ENCODE measurements around the gene TSC22D4. TPM values are rescaled to one million over a fixed set of nuclear protein-coding genes. Genes with fewer than 3 reads are reported as not detected.
"Not testable (repeated sequence)": the region's sequence is repeated elsewhere in the genome, so short reads cannot be mapped to it uniquely, and the experiment has no call there.

Gene TSC22D4
- total RNA-seq, 3 donors from 2014 or later (not counting 1 experiment from before 2014, with no cell fraction given) = 140 to 173 (median 168) TPM

GRCh38 chr7:100504887-100505611, 26.0 kb upstream of the TSC22D4 start:
- Histone ChIP-seq H3K4me3 (ENCODE audit: low read length) (no peak overlapping the region), H3K36me3 (ENCODE audit: control insufficient read depth, insufficient read depth, low read length) (no peaks in the 10 kb centered on the region), H3K4me1 (ENCODE audit: control insufficient read depth, insufficient read depth, low read length) (no peaks in the 10 kb centered on the region), H3K27me3 (ENCODE audit: control insufficient read depth, insufficient read depth, low read length) (no peaks in the 10 kb centered on the region), H3K9me3 (ENCODE audit: control insufficient read depth, insufficient read depth, low read length) (no peaks in the 10 kb centered on the region), H3K27ac (ENCODE audit: low read length) (no peak overlapping the region)
- Mint-ChIP-seq H3K27ac (no peak overlapping the region), H3K9me3 (no peaks in the 10 kb centered on the region), H3K36me3 (no peaks in the 10 kb centered on the region), H3K4me3 (no peak overlapping the region), H3K4me1 (no peaks in the 10 kb centered on the region), H3K27me3 (ENCODE audit: low read depth in 2 of 2) (peaks cover 15 to 16% of the 10 kb centered on the region in 2 donors)
- TF ChIP-seq, protein P1, sequence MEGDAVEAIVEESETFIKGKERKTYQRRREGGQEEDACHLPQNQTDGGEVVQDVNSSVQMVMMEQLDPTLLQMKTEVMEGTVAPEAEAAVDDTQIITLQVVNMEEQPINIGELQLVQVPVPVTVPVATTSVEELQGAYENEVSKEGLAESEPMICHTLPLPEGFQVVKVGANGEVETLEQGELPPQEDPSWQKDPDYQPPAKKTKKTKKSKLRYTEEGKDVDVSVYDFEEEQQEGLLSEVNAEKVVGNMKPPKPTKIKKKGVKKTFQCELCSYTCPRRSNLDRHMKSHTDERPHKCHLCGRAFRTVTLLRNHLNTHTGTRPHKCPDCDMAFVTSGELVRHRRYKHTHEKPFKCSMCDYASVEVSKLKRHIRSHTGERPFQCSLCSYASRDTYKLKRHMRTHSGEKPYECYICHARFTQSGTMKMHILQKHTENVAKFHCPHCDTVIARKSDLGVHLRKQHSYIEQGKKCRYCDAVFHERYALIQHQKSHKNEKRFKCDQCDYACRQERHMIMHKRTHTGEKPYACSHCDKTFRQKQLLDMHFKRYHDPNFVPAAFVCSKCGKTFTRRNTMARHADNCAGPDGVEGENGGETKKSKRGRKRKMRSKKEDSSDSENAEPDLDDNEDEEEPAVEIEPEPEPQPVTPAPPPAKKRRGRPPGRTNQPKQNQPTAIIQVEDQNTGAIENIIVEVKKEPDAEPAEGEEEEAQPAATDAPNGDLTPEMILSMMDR (IDR thresholded peaks at IDR 0.05) = no peak
- ATAC-seq (no peak), DNase-seq (no peak)
- 92% methylated on average over 7 of the region's 9 CpGs for WGBS (ENCODE audit: insufficient coverage)
- intact Hi-C loops (cut with micrococcal nuclease) = no loop called here

DNA sequence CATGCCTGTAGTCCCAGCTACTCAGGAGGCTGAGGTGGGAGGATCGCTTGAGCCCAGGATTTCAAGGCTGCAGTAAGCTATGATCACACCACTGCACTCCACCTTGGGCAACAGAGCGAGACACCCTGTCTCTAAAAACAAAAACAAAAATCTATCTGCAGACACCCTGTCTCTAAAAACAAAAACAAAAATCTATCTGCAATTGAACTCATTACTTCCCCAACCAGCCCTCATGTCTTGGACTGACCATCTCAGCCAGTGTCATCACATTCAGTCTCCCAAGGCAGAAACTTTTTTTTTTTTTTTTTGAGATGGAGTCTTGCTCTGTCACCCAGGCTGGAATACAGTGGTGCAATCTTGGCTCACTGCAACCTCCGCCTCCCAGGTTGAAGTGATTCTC, 25.0 kb upstream of the TSC22D4 start:
- peaks cover 11% of the 10 kb centered on the region in 2 donors for H3K27me3 Mint-ChIP-seq (ENCODE audit: low read depth in 2 of 2)
- H3K4me3 ChIP-seq (ENCODE audit: low read length); H3K27ac ChIP-seq (ENCODE audit: low read length); H3K9me3 ChIP-seq (ENCODE audit: control insufficient read depth, insufficient read depth, low read length); DNase-seq; H3K4me1 ChIP-seq (ENCODE audit: control insufficient read depth, insufficient read depth, low read length); H3K27ac Mint-ChIP-seq; intact Hi-C loops (cut with micrococcal nuclease); H3K27me3 ChIP-seq (ENCODE audit: control insufficient read depth, insufficient read depth, low read length); H3K9me3 Mint-ChIP-seq; H3K36me3 Mint-ChIP-seq; ATAC-seq; H3K4me1 Mint-ChIP-seq; H3K36me3 ChIP-seq (ENCODE audit: control insufficient read depth, insufficient read depth, low read length); H3K4me3 Mint-ChIP-seq: not testable (repeated sequence)
- 95% methylated on average over 3 of the region's 3 CpGs for WGBS (ENCODE audit: insufficient coverage)

- ATAC-seq; H3K36me3 Mint-ChIP-seq; DNase-seq; H3K4me3 Mint-ChIP-seq; H3K4me3 ChIP-seq (ENCODE audit: low read length); H3K36me3 ChIP-seq (ENCODE audit: control insufficient read depth, insufficient read depth, low read length); intact Hi-C loops (cut with micrococcal nuclease); H3K9me3 Mint-ChIP-seq; H3K4me1 ChIP-seq (ENCODE audit: control insufficient read depth, insufficient read depth, low read length); H3K9me3 ChIP-seq (ENCODE audit: control insufficient read depth, insufficient read depth, low read length); H3K27me3 ChIP-seq (ENCODE audit: control insufficient read depth, insufficient read depth, low read length); H3K27ac Mint-ChIP-seq; H3K27ac ChIP-seq (ENCODE audit: low read length); H3K4me1 Mint-ChIP-seq: not testable (repeated sequence)
- peaks cover 8 to 12% of the 10 kb centered on the region in 2 donors for H3K27me3 Mint-ChIP-seq (ENCODE audit: low read depth in 2 of 2)
- 82% methylated on average over 1 of the region's 2 CpGs for WGBS (ENCODE audit: insufficient coverage)
Measured at GRCh38 chr7:100500743-100501142, 21.7 kb upstream of the TSC22D4 start.

DNA sequence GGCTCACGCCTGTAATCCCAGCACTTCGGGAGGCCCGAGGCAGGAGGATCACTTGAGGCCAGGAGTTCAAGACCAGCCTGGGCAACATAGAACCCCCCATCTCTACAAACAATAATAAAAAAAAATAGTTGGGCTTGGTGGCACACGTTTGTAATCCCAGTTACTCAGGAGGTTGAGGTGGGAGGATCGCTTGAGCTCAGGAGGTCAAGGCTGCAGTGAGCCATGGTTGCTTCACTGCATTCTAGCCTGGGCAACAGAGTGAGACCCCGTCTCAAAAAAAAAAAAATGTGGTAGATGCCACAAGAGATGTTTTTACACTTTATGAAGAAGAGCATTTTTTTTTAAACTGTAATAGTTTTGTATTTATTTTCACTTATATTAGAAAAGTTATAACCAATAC, 17.5 kb upstream of the TSC22D4 start:
- Mint-ChIP-seq H3K4me1 (peaks cover 0 to 10% of the 10 kb centered on the region in 2 donors), H3K27ac (no peak overlapping the region), H3K4me3 (no peak overlapping the region), H3K36me3 (no peaks in the 10 kb centered on the region), H3K9me3 (no peaks in the 10 kb centered on the region), H3K27me3 (ENCODE audit: low read depth in 2 of 2) (peaks cover 32% of the 10 kb centered on the region in 2 donors)
- Histone ChIP-seq H3K4me1 (ENCODE audit: control insufficient read depth, insufficient read depth, low read length) (peaks cover 10% of the 10 kb centered on the region), H3K27ac (ENCODE audit: low read length) (no peak overlapping the region), H3K27me3 (ENCODE audit: control insufficient read depth, insufficient read depth, low read length) (peaks cover 5% of the 10 kb centered on the region), H3K9me3 (ENCODE audit: control insufficient read depth, insufficient read depth, low read length) (no peaks in the 10 kb centered on the region), H3K36me3 (ENCODE audit: control insufficient read depth, insufficient read depth, low read length) (no peaks in the 10 kb centered on the region), H3K4me3 (ENCODE audit: low read length) (no peak overlapping the region)
- WGBS (ENCODE audit: insufficient coverage) = 91% methylated on average over 5 of the region's 6 CpGs
- DNase-seq = no peak
- intact Hi-C loops (cut with micrococcal nuclease) = no loop called here
- TF ChIP-seq, protein P1 (IDR thresholded peaks at IDR 0.05) = no peak
- no peak for ATAC-seq

Data from natural killer cell (primary cell).